ENCODE data around the gene SLC16A4. TPM values are rescaled to one million over a fixed set of nuclear protein-coding genes. Genes with fewer than 3 reads are reported as not detected.

Gene SLC16A4
- total and polyA plus RNA-seq, 10 of the 15 experiments (the other 5 are each of a cell fraction or from before 2014, with no cell fraction given): 0.13 to 2.2 (median 0.26) TPM; not detected in 1

DNA sequence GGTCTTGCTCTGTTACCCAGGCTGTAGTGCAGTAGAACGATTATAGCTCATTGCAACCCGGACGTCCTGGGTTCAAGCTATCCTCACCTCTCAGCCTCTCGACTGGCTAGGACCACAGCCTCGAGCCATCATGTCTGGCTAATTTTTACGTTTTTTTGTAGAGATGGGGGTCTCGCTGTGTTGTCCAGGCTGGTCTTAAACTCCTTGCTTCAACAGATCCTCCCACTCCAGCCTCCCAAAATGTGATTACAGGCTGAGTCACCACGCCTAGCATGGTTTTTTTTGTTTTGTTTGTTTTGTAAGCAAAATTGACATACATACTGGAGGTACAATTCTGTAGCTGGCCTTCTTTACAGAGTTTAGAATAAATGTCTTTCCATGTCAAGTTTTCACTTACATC lies 17.7 kb upstream of the SLC16A4 start:
- ChIA-PET RAD21 (ENCODE audit: unreplicated experiment) (interaction anchor here (0.8 to 2.6 kb wide), 12 partner anchors 22 to 201 kb away, joined by 3 to 29 read pairs (median 4); partner anchors contain the start of gene RBM15), SMC1A (ENCODE audit: uncharacterized antibody, unreplicated experiment) (interaction anchor here (0.6 to 2.6 kb wide), 24 partner anchors 8 to 984 kb away, joined by 3 to 31 read pairs (median 4); partner anchors contain the start of genes KCNC4, RBM15 and STRIP1), CTCF (interaction anchor here (0.9 to 9.5 kb wide), 22 partner anchors 11 to 379 kb away, joined by 3 to 146 read pairs (median 6); partner anchors contain the start of genes KCNC4 and RBM15), POLR2A (interaction anchor here (0.6 to 3.3 kb wide), 8 partner anchors 22 to 107 kb away, joined by 3 to 43 read pairs (median 3); partner anchors contain the start of gene RBM15)
- peak overlapping the region; percentile 85; the same call in 1 of the 2 replicates for H3K27ac ChIP-seq (ENCODE audit: control insufficient read depth, insufficient read depth)
- DNase-seq (ENCODE audit: low read depth, low spot score) (no peak), ATAC-seq (no peak), FAIRE-seq (no peak)
- H3K4me2 ChIP-seq (ENCODE audit: control insufficient read depth, insufficient read depth): peak overlapping the region; percentile 73
- no peaks in the 10 kb centered on the region for H4K20me1 ChIP-seq (ENCODE audit: control insufficient read depth, insufficient read depth)
- H3K4me1 ChIP-seq (ENCODE audit: control insufficient read depth, insufficient read depth, low read length): peaks cover 15% of the 10 kb centered on the region
- TF ChIP-seq POLR2AphosphoS2 (IDR thresholded peaks at IDR 0.05; ENCODE audit: low read depth, low read length): no peak
- no peak for TF ChIP-seq NFYA (IDR thresholded peaks at IDR 0.05; ENCODE audit: borderline replicate concordance, low read depth, low read length)
- TF ChIP-seq IRF4 (IDR thresholded peaks at IDR 0.05; ENCODE audit: low read depth, low read length): no peak
- TF ChIP-seq GABPA (IDR thresholded peaks at IDR 0.05; ENCODE audit: low read depth): no peak
- no peak for TF ChIP-seq TCF7 (IDR thresholded peaks at IDR 0.05; ENCODE audit: borderline replicate concordance)
- no peak for TF ChIP-seq CBX5 (IDR thresholded peaks at IDR 0.05; ENCODE audit: low read depth)
- TF ChIP-seq, protein P1, sequence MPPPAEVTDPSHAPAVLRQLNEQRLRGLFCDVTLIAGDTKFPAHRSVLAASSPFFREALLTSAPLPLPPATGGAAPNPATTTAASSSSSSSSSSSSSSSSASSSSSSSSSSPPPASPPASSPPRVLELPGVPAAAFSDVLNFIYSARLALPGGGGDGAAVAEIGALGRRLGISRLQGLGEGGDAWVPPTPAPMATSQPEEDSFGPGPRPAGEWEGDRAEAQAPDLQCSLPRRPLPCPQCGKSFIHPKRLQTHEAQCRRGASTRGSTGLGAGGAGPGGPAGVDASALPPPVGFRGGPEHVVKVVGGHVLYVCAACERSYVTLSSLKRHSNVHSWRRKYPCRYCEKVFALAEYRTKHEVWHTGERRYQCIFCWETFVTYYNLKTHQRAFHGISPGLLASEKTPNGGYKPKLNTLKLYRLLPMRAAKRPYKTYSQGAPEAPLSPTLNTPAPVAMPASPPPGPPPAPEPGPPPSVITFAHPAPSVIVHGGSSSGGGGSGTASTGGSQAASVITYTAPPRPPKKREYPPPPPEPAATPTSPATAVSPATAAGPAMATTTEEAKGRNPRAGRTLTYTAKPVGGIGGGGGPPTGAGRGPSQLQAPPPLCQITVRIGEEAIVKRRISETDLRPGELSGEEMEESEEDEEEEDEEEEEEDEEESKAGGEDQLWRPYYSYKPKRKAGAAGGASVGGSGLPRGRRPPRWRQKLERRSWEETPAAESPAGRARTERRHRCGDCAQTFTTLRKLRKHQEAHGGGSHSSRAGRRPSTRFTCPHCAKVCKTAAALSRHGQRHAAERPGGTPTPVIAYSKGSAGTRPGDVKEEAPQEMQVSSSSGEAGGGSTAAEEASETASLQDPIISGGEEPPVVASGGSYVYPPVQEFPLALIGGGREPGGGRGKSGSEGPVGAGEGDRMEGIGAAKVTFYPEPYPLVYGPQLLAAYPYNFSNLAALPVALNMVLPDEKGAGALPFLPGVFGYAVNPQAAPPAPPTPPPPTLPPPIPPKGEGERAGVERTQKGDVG (CRISPR knock-in tag; IDR thresholded peaks at IDR 0.05): no peak
- no peak for TF ChIP-seq ZNF217 (IDR thresholded peaks at IDR 0.05)
- TF ChIP-seq, protein P2, sequence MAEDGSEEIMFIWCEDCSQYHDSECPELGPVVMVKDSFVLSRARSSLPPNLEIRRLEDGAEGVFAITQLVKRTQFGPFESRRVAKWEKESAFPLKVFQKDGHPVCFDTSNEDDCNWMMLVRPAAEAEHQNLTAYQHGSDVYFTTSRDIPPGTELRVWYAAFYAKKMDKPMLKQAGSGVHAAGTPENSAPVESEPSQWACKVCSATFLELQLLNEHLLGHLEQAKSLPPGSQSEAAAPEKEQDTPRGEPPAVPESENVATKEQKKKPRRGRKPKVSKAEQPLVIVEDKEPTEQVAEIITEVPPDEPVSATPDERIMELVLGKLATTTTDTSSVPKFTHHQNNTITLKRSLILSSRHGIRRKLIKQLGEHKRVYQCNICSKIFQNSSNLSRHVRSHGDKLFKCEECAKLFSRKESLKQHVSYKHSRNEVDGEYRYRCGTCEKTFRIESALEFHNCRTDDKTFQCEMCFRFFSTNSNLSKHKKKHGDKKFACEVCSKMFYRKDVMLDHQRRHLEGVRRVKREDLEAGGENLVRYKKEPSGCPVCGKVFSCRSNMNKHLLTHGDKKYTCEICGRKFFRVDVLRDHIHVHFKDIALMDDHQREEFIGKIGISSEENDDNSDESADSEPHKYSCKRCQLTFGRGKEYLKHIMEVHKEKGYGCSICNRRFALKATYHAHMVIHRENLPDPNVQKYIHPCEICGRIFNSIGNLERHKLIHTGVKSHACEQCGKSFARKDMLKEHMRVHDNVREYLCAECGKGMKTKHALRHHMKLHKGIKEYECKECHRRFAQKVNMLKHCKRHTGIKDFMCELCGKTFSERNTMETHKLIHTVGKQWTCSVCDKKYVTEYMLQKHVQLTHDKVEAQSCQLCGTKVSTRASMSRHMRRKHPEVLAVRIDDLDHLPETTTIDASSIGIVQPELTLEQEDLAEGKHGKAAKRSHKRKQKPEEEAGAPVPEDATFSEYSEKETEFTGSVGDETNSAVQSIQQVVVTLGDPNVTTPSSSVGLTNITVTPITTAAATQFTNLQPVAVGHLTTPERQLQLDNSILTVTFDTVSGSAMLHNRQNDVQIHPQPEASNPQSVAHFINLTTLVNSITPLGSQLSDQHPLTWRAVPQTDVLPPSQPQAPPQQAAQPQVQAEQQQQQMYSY (CRISPR knock-in tag; IDR thresholded peaks at IDR 0.05): no peak
- TF ChIP-seq STAT1 (conservative IDR thresholded peaks at IDR 0.05): no peak
- no peak for TF ChIP-seq HCFC1 (IDR thresholded peaks at IDR 0.05; ENCODE audit: low read length)
- no peak for TF ChIP-seq BHLHE40 (IDR thresholded peaks at IDR 0.05; ENCODE audit: borderline replicate concordance in 1 of 2, low read depth in 2 of 2, low read length in 1 of 2)
- 60% methylated on average over 8 of the region's 8 CpGs for WGBS (ENCODE audit: insufficient coverage, insufficient replicate concordance, low lambda C conversion rate, missing lambda C conversion rate)
- H3K9me3 ChIP-seq (replicated peaks; ENCODE audit: control insufficient read depth, insufficient read depth, low read length): no peaks in the 10 kb centered on the region
- intact Hi-C loops (cut with micrococcal nuclease; ENCODE audit: unreplicated experiment): no loop called here
- peaks cover 25% of the 10 kb centered on the region for H3K79me2 ChIP-seq (ENCODE audit: control insufficient read depth, insufficient read depth, low read length)
- in situ Hi-C loops (cut with MboI): loop anchor here (5.0 kb wide), 1 partner anchor 201 kb away; no protein-coding TSS in a partner anchor
- H2AFZ ChIP-seq (ENCODE audit: control insufficient read depth, low read depth, low read length): no peak overlapping the region
- no peaks in the 10 kb centered on the region; a peak in 2 of 4 replicates for H3K36me3 ChIP-seq (ENCODE audit: control insufficient read depth in 2 of 2, insufficient read depth in 2 of 2, low read length in 1 of 2)
- H3K4me3 ChIP-seq: peak overlapping the region; percentile 99
- H3K27me3 ChIP-seq (replicated peaks in 1 of 2; ENCODE audit: control insufficient read depth in 2 of 2, insufficient read depth in 2 of 2, low read length in 1 of 2): no peaks in the 10 kb centered on the region
- peak overlapping the region; percentile 95 for H3K9ac ChIP-seq (ENCODE audit: control insufficient read depth, insufficient read depth, low read length)
- BruUV-seq (replicated peaks): no TSS peak
